ENCODE measurements around the gene DDX10.

DNA sequence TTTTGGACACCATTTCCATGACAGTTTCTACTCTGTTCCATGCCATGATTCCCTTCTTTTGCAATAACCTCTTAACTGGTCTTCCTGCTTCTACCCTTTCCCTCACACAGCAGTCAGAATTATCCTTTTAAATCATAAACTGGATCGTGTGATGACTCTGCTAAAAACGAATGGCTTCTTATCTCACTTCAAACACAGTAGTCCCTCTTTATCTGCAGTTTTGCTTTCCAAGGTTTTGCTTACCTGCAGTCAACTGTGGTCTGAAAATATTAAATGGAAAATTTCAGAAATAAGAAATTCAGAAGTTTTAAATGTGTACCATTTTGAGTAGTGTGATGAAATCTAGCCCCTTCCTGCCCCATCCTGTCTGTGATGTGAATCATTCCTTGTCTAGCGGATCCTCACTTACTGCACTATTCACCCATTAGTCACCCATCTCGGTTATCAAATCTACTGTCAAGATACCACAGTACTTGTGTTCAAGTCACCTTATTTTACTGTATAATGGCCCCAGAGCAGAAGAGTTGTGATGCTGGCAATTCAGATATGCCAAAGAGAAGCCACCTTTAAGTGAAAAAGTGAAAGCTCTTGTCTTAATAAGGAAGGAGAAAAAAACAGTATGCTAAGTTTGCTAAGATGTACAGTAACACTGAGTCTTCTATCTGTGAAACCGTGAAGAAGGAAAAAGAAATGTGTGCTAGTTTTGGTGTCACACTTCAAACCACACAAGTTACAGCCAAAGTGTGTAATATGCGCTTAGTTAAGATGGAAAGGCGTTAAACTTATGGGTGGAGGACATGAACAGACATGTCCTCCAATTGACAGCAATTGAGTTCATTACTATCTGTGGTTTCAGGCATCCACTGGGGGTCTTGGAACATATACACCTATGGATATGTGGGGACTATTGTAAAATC, 283.0 kb downstream of the DDX10 start:
- no peak for TF ChIP-seq POLR2A (IDR thresholded peaks at IDR 0.05)
- TF ChIP-seq, protein P1, sequence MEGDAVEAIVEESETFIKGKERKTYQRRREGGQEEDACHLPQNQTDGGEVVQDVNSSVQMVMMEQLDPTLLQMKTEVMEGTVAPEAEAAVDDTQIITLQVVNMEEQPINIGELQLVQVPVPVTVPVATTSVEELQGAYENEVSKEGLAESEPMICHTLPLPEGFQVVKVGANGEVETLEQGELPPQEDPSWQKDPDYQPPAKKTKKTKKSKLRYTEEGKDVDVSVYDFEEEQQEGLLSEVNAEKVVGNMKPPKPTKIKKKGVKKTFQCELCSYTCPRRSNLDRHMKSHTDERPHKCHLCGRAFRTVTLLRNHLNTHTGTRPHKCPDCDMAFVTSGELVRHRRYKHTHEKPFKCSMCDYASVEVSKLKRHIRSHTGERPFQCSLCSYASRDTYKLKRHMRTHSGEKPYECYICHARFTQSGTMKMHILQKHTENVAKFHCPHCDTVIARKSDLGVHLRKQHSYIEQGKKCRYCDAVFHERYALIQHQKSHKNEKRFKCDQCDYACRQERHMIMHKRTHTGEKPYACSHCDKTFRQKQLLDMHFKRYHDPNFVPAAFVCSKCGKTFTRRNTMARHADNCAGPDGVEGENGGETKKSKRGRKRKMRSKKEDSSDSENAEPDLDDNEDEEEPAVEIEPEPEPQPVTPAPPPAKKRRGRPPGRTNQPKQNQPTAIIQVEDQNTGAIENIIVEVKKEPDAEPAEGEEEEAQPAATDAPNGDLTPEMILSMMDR (IDR thresholded peaks at IDR 0.05) = no peak

Data from testis (tissue), 2 donors.